Measurements from ENCODE around the gene ZFPM1. TPM values are rescaled to one million over a fixed set of nuclear protein-coding genes. Genes with fewer than 3 reads are reported as not detected.

The ZFPM1 gene
- total RNA-seq, 1 experiment from 2014 or later: 5.0 TPM

GRCh38 chr16:88422733-88423447 is 30.2 kb upstream of the ZFPM1 start:
- no peak for DNase-seq (ENCODE audit: unreplicated experiment)
- CTCF ChIA-PET: no interaction called here
- POLR2A ChIA-PET: no interaction called here
- intact Hi-C loops (cut with micrococcal nuclease): no loop called here
- TF ChIP-seq, protein P1, sequence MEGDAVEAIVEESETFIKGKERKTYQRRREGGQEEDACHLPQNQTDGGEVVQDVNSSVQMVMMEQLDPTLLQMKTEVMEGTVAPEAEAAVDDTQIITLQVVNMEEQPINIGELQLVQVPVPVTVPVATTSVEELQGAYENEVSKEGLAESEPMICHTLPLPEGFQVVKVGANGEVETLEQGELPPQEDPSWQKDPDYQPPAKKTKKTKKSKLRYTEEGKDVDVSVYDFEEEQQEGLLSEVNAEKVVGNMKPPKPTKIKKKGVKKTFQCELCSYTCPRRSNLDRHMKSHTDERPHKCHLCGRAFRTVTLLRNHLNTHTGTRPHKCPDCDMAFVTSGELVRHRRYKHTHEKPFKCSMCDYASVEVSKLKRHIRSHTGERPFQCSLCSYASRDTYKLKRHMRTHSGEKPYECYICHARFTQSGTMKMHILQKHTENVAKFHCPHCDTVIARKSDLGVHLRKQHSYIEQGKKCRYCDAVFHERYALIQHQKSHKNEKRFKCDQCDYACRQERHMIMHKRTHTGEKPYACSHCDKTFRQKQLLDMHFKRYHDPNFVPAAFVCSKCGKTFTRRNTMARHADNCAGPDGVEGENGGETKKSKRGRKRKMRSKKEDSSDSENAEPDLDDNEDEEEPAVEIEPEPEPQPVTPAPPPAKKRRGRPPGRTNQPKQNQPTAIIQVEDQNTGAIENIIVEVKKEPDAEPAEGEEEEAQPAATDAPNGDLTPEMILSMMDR (IDR thresholded peaks at IDR 0.05; ENCODE audit: unreplicated experiment): no peak
- no TSS peak for BruUV-seq (replicated peaks)
- Mint-ChIP-seq H3K36me3 (ENCODE audit: insufficient read depth, unreplicated experiment) (no peaks in the 10 kb centered on the region), H3K27me3 (ENCODE audit: insufficient read depth, unreplicated experiment) (no peaks in the 10 kb centered on the region), H3K4me3 (ENCODE audit: unreplicated experiment) (no peak overlapping the region), H3K27ac (ENCODE audit: low read depth, unreplicated experiment) (no peak overlapping the region), H3K4me1 (ENCODE audit: insufficient read depth, unreplicated experiment) (peaks cover 6% of the 10 kb centered on the region), H3K9me3 (ENCODE audit: unreplicated experiment) (peaks cover 9% of the 10 kb centered on the region)

GRCh38 chr16:88423448-88423850 is 29.6 kb upstream of the ZFPM1 start:
- DNase-seq (ENCODE audit: unreplicated experiment): no peak
- no peak overlapping the region for H3K27ac Mint-ChIP-seq (ENCODE audit: low read depth, unreplicated experiment)
- peaks cover 6% of the 10 kb centered on the region for H3K4me1 Mint-ChIP-seq (ENCODE audit: insufficient read depth, unreplicated experiment)
- H3K27me3 Mint-ChIP-seq (ENCODE audit: insufficient read depth, unreplicated experiment): no peaks in the 10 kb centered on the region
- H3K36me3 Mint-ChIP-seq (ENCODE audit: insufficient read depth, unreplicated experiment): no peaks in the 10 kb centered on the region
- BruUV-seq (replicated peaks): no TSS peak
- TF ChIP-seq, protein P1 (IDR thresholded peaks at IDR 0.05; ENCODE audit: unreplicated experiment): no peak
- peaks cover 9% of the 10 kb centered on the region for H3K9me3 Mint-ChIP-seq (ENCODE audit: unreplicated experiment)
- H3K4me3 Mint-ChIP-seq (ENCODE audit: unreplicated experiment): no peak overlapping the region
- ChIA-PET CTCF (no interaction called here), POLR2A (no interaction called here)
- intact Hi-C loops (cut with micrococcal nuclease): no loop called here

DNA sequence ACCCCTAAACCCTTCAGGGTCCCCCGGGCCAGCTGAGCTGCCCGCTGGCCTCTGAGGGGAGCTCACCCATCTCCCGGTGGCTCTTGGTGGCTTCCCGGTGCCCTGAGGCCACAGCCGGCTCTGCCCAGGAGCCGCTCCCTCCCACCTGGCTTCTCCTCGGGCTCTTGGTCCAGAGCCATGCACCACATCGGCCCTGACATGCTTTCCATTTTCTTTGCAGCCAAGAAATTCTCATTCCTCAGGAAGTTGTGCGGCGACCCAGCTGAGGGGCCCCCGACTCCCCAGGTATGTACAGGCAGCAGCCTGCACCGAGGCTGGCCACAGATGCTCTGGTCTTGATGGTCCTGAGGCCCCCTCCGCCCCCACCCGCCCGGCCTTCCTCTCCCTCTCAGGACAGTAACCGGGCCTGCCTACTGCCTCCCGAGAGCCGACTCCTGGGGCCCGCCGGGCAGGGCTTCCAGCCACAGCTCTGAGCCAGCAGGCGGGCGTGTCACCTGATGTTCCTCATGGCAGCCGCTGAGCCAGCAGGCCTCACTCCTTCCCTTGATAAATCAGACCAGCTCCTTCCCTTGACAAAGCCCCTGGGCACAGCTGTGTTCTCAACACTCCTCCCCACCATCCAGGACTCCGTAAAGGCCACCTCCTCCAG is 28.4 kb upstream of the ZFPM1 start:
- Mint-ChIP-seq H3K4me1 (ENCODE audit: insufficient read depth, unreplicated experiment) (peaks cover 6% of the 10 kb centered on the region), H3K27me3 (ENCODE audit: insufficient read depth, unreplicated experiment) (no peaks in the 10 kb centered on the region), H3K4me3 (ENCODE audit: unreplicated experiment) (no peak overlapping the region), H3K36me3 (ENCODE audit: insufficient read depth, unreplicated experiment) (no peaks in the 10 kb centered on the region), H3K9me3 (ENCODE audit: unreplicated experiment) (peaks cover 9% of the 10 kb centered on the region), H3K27ac (ENCODE audit: low read depth, unreplicated experiment) (no peak overlapping the region)
- intact Hi-C loops (cut with micrococcal nuclease): no loop called here
- POLR2A ChIA-PET: interaction anchor here (0.6 kb wide), 1 partner anchor 330 kb away, joined by 4 read pairs; no protein-coding TSS in a partner anchor
- DNase-seq (ENCODE audit: unreplicated experiment): no peak
- TF ChIP-seq, protein P1 (IDR thresholded peaks at IDR 0.05; ENCODE audit: unreplicated experiment): no peak
- CTCF ChIA-PET: interaction anchor here (0.6 to 0.8 kb wide), 3 partner anchors 12 to 331 kb away, joined by 3 read pairs; no protein-coding TSS in a partner anchor
- BruUV-seq (replicated peaks): no TSS peak

DNA sequence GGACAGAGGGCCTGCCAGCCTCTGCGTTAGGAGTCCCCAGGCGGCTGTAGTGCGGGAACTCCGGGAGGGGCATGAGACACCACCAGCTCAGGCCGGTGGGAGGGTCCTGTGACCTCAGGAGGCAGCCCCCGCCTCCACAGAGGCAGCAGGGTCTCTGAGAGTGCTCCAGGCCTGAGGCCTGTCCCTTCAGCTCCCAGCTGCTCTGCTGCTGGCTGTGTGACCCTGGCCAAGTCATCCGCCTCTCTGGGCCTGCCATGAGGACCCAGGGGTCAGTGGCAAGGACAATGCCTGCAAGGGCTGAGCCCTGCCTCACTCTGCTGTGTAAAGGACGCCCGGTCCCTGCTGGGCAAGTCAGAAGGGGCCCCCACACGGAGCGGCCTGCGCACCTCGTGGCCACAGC is 27.1 kb upstream of the ZFPM1 start:
- no peak overlapping the region for H3K4me3 Mint-ChIP-seq (ENCODE audit: unreplicated experiment)
- no peak overlapping the region for H3K27ac Mint-ChIP-seq (ENCODE audit: low read depth, unreplicated experiment)
- intact Hi-C loops (cut with micrococcal nuclease): no loop called here
- TF ChIP-seq, protein P1 (IDR thresholded peaks at IDR 0.05; ENCODE audit: unreplicated experiment): no peak
- H3K36me3 Mint-ChIP-seq (ENCODE audit: insufficient read depth, unreplicated experiment): no peaks in the 10 kb centered on the region
- H3K9me3 Mint-ChIP-seq (ENCODE audit: unreplicated experiment): peaks cover 9% of the 10 kb centered on the region
- BruUV-seq (replicated peaks): no TSS peak
- no peak for DNase-seq (ENCODE audit: unreplicated experiment)
- no peaks in the 10 kb centered on the region for H3K27me3 Mint-ChIP-seq (ENCODE audit: insufficient read depth, unreplicated experiment)
- peaks cover 6% of the 10 kb centered on the region for H3K4me1 Mint-ChIP-seq (ENCODE audit: insufficient read depth, unreplicated experiment)
- ChIA-PET CTCF (no interaction called here), POLR2A (no interaction called here)
